H1 (cell line): ENCODE data around the gene PIEZO1. TPM values are rescaled to one million over a fixed set of nuclear protein-coding genes. Genes with fewer than 3 reads are reported as not detected.
A peak's percentile ranks its signal among the peaks of the same experiment; 100 is the strongest.

Source experiments
- CTCF ChIA-PET: fragments of 300-600 bp; sonication (Branson Sonifier 250); formaldehyde crosslinking; loops from one replicate; lab custom pipeline; 2021; ENCODE audit not compliant: partially characterized antibody; lab: Charles Lee
- POLR2A ChIA-PET: fragments of 300-600 bp; sonication (Branson Sonifier 250); formaldehyde crosslinking; loops from one replicate; lab custom pipeline; 2021; ENCODE audit warnings: inconsistent platforms; ENCODE audit not compliant: partially characterized antibody; lab: Charles Lee
- DNase-seq, 2 experiments: peaks; one replicate each; pipeline versions ENCODE4 v3.0.0 to v3.0.0-alpha.2; 2010 to 2022; ENCODE audit warnings: low spot score in 2 of 2, low read depth in 1 of 2, mixed read lengths in 1 of 2
- FAIRE-seq: peaks from 2 replicates; lab custom pipeline; 2011; peaks lifted over from hg19 to GRCh38; lab: Jason Lieb, UNC
- H2AFZ ChIP-seq: 2 replicates; pipeline ENCODE4 v1.8.1; 2012; ENCODE audit warnings: low read length, inconsistent platforms
- H2AK5ac ChIP-seq: 2 replicates; pipeline ENCODE4 v1.6.1; 2013; ENCODE audit warnings: low read depth, low read length
- H2BK120ac ChIP-seq: replicated peaks from 2 replicates; pipeline ENCODE3; 2013; ENCODE audit warnings: low read depth, low read length, inconsistent platforms
- H2BK12ac ChIP-seq: 2 replicates; pipeline ENCODE4 v1.6.1; 2013; ENCODE audit warnings: low read depth, low read length
- H2BK15ac ChIP-seq: 2 replicates; pipeline ENCODE4 v1.6.1; 2013; ENCODE audit warnings: low read length
- H2BK20ac ChIP-seq: 2 replicates; pipeline ENCODE4 v1.6.1; 2013; ENCODE audit warnings: low read length
- H2BK5ac ChIP-seq: 2 replicates; pipeline ENCODE4 v1.6.1; 2013; ENCODE audit warnings: low read depth, low read length
- H3K14ac ChIP-seq: 2 replicates; pipeline ENCODE4 v1.6.1; 2013; ENCODE audit warnings: inconsistent platforms; ENCODE audit not compliant: insufficient read length
- H3K18ac ChIP-seq: 2 replicates; pipeline ENCODE4 v1.6.1; 2013; ENCODE audit warnings: low read length; ENCODE audit errors: extremely low read depth
- H3K23ac ChIP-seq: 2 replicates; pipeline ENCODE4 v1.6.1; 2013; ENCODE audit warnings: inconsistent platforms; ENCODE audit not compliant: insufficient read length
- H3K23me2 ChIP-seq: 2 replicates; pipeline ENCODE4 v1.6.1; 2013; ENCODE audit warnings: low read depth, low read length
- H3K27ac ChIP-seq: 2 replicates; pipeline ENCODE4 v1.6.1; 2011; ENCODE audit warnings: low read depth, low read length, inconsistent platforms
- H3K27me3 ChIP-seq, 4 experiments: replicated peaks in 1 of 4; 1 replicate in 1 of 4; 2 replicates in 3 of 4; pipeline versions ENCODE4 v1.6.1 to v1.8.1; 2011 to 2013; ENCODE audit warnings: low read length in 3 of 4, mild to moderate bottlenecking in 3 of 4, inconsistent platforms in 2 of 4, mixed read lengths in 2 of 4, moderate library complexity in 1 of 4; ENCODE audit not compliant: control insufficient read depth in 3 of 4, insufficient read depth in 3 of 4; ENCODE audit errors: extremely low read depth in 1 of 4
- H3K36me3 ChIP-seq, 4 experiments: 2 replicates each; pipeline versions ENCODE4 v1.6.1 to v1.8.1; 2011 to 2013; ENCODE audit warnings: mild to moderate bottlenecking in 4 of 4, low read length in 3 of 4, moderate library complexity in 2 of 4, control low read depth in 1 of 4, inconsistent platforms in 1 of 4; ENCODE audit not compliant: insufficient read depth in 4 of 4, control insufficient read depth in 2 of 4
- H3K4ac ChIP-seq: replicated peaks from 2 replicates; pipeline ENCODE3; 2013; ENCODE audit warnings: low read length, low read depth, mixed read lengths, inconsistent platforms; ENCODE audit not compliant: insufficient read length
- H3K4me1 ChIP-seq, 4 experiments: replicated peaks in 1 of 4; 1 replicate in 1 of 4; 2 replicates in 3 of 4; pipeline versions ENCODE4 v1.6.1 to v1.8.1; 2011 to 2013; ENCODE audit warnings: low read length in 3 of 4, inconsistent platforms in 2 of 4, mixed read lengths in 1 of 4; ENCODE audit not compliant: insufficient read depth in 4 of 4, control insufficient read depth in 3 of 4
- H3K4me2 ChIP-seq, 2 experiments: 2 replicates each; pipeline versions ENCODE4 v1.6.1 to v1.8.1; 2011 to 2013; ENCODE audit warnings: low read depth in 2 of 2, low read length in 2 of 2, control low read depth in 1 of 2, inconsistent platforms in 1 of 2, mild to moderate bottlenecking in 1 of 2; ENCODE audit not compliant: insufficient read depth in 1 of 2
- H3K4me3 ChIP-seq, 4 experiments: fragments of 200-600, 300-600 bp in 1 of 4; sonication (generic), shearing (Covaris generic), sonication (Bioruptor Twin) in 1 of 4; 2 replicates each; pipeline versions ENCODE4 v1.5.1 to v1.8.1; 2011 to 2016; ENCODE audit warnings: low read length in 4 of 4, low read depth in 3 of 4, control low read depth in 2 of 4, inconsistent platforms in 2 of 4, mild to moderate bottlenecking in 2 of 4, mixed read lengths in 1 of 4, moderate library complexity in 1 of 4; ENCODE audit not compliant: insufficient read depth in 2 of 4; ENCODE audit errors: extremely low read depth in 1 of 4
- H3K56ac ChIP-seq: replicated peaks from 2 replicates; pipeline ENCODE3; 2013; ENCODE audit warnings: low read depth, mild to moderate bottlenecking, mixed read lengths, low read length, inconsistent platforms; ENCODE audit not compliant: insufficient read length
- H3K79me1 ChIP-seq: 2 replicates; pipeline ENCODE4 v1.6.1; 2013; ENCODE audit warnings: low read depth, low read length, control low read depth
- H3K79me2 ChIP-seq, 2 experiments: 2 replicates each; pipeline versions ENCODE4 v1.6.1 to v1.8.1; 2012 to 2013; ENCODE audit warnings: low read length in 2 of 2, mild to moderate bottlenecking in 2 of 2, inconsistent platforms in 1 of 2; ENCODE audit not compliant: insufficient read depth in 2 of 2, control insufficient read depth in 1 of 2
- H3K9ac ChIP-seq, 4 experiments: replicated peaks in 1 of 4; 1 replicate in 1 of 4; 2 replicates in 3 of 4; pipeline versions ENCODE4 v1.6.1 to v1.8.1; 2011 to 2013; ENCODE audit warnings: low read depth in 3 of 4, low read length in 3 of 4, control low read depth in 2 of 4, mild to moderate bottlenecking in 2 of 4, moderate library complexity in 2 of 4, inconsistent platforms in 1 of 4; ENCODE audit errors: extremely low read depth in 1 of 4
- H3K9me3 ChIP-seq, 2 experiments: 2 replicates each; pipeline versions ENCODE4 v1.6.1 to v1.8.1; 2012 to 2013; ENCODE audit warnings: mild to moderate bottlenecking in 2 of 2, moderate library complexity in 2 of 2, control low read depth in 1 of 2, inconsistent platforms in 1 of 2, low read depth in 1 of 2, low read length in 1 of 2, mixed read lengths in 1 of 2; ENCODE audit not compliant: insufficient read depth in 2 of 2
- H4K20me1 ChIP-seq, 2 experiments: replicated peaks in 1 of 2; 2 replicates each; pipeline versions ENCODE3 to v1.8.1; 2011 to 2013; ENCODE audit warnings: inconsistent platforms in 2 of 2, low read length in 2 of 2, mild to moderate bottlenecking in 1 of 2; ENCODE audit not compliant: insufficient read depth in 2 of 2, control insufficient read depth in 1 of 2
- H4K5ac ChIP-seq: 2 replicates; pipeline ENCODE4 v1.6.1; 2013; ENCODE audit warnings: low read length, low read depth, mixed read lengths, inconsistent platforms; ENCODE audit not compliant: insufficient read length
- H4K8ac ChIP-seq: 2 replicates; pipeline ENCODE4 v1.8.0; 2013; ENCODE audit warnings: mild to moderate bottlenecking, moderate library complexity, low read length, inconsistent platforms; ENCODE audit not compliant: insufficient read depth; ENCODE audit errors: extremely low read depth
- H4K91ac ChIP-seq: replicated peaks from 2 replicates; pipeline ENCODE3; 2013; ENCODE audit warnings: low read length, mixed read lengths, inconsistent platforms; ENCODE audit not compliant: insufficient read length
- HDAC6 ChIP-seq: IDR thresholded peaks from one replicate; pipeline ENCODE4 v1.7.1; 2012; ENCODE audit warnings: low read depth, mild to moderate bottlenecking, inconsistent platforms, low read length, moderate library complexity
- KDM5A ChIP-seq: fragments of 200-600 bp; IDR thresholded peaks from 2 replicates; pipeline ENCODE4 v1.7.1; 2012; ENCODE audit warnings: mild to moderate bottlenecking, low read length, inconsistent platforms, mixed read lengths
- NANOG ChIP-seq: IDR thresholded peaks from 2 replicates; pipeline ENCODE4 v1.6.1; 2011; ENCODE audit warnings: low read length, low read depth, mild to moderate bottlenecking, inconsistent platforms; ENCODE audit not compliant: insufficient read depth, poor library complexity, severe bottlenecking
- POLR2AphosphoS5 ChIP-seq: IDR thresholded peaks from 2 replicates; pipeline ENCODE4 v1.6.1; 2011; ENCODE audit warnings: low read depth, low read length
- RXRA ChIP-seq: IDR thresholded peaks from 2 replicates; pipeline ENCODE4 v1.6.1; 2011; ENCODE audit warnings: low read depth, mild to moderate bottlenecking, low read length, moderate library complexity; ENCODE audit not compliant: insufficient read depth
- TAF7 ChIP-seq: optimal IDR thresholded peaks from 2 replicates; pipeline ENCODE3; 2011; ENCODE audit warnings: low read depth, mild to moderate bottlenecking, inconsistent platforms, low read length, moderate library complexity, borderline replicate concordance
- WGBS, 2 experiments: shearing (Covaris generic) in 1 of 2; methylation state at CpG; one replicate each; pipeline versions ENCODE4 v1.1.6 to v1.1.7; 2013 to 2015; ENCODE audit warnings: low lambda C conversion rate in 2 of 2, mixed read lengths in 2 of 2, inconsistent platforms in 1 of 2, low coverage in 1 of 2, missing lambda C conversion rate in 1 of 2; ENCODE audit not compliant: insufficient replicate concordance in 2 of 2, insufficient coverage in 1 of 2, insufficient read length in 1 of 2; ENCODE audit errors: extremely low coverage in 1 of 2, missing lambda C conversion rate in 1 of 2; 5-methylcytosine and 5-hydroxymethylcytosine counted together
- polyA plus RNA-seq, 7 experiments: library from polyadenylated mRNA; depleted of rRNA in 3 of 7; stranded (reverse) in 5 of 7; unstranded in 2 of 7; fragments of >200 nt in 5 of 7; fragments of 200-250 nt in 2 of 7; gene quantifications; 1 replicate in 5 of 7; 2 replicates in 1 of 7; 4 replicates in 1 of 7; pipeline versions ENCODE4 v1.2.1 to v1.2.3, GENCODE V29; 2011 to 2013; ENCODE audit warnings: missing spikeins in 2 of 7, mixed read lengths in 2 of 7
- total RNA-seq: library from RNA; stranded (reverse); fragmentation: NEBNext Ultra II Directional; extraction: Animal tissue kit (Norgen Biotek cat#: 25700); gene quantifications from 2 replicates; pipeline ENCODE4 v1.2.1, GENCODE V29; 2021
- TF ChIP-seq, protein P1 (sequence below): IDR thresholded peaks from 2 replicates; pipeline ENCODE4 v1.6.1; 2011; ENCODE audit warnings: low read depth, mild to moderate bottlenecking, low read length; ENCODE audit not compliant: insufficient read depth
- TF ChIP-seq, protein P2 (sequence below): IDR thresholded peaks from 2 replicates; pipeline ENCODE4 v1.6.1; 2011; ENCODE audit warnings: low read length, improper control_type of control experiment

Gene PIEZO1
- total and polyA plus RNA-seq, 2 of the 8 experiments (the other 6 are each of a cell fraction or from before 2014, with no cell fraction given) = 42.3 to 67.5 TPM

DNA sequence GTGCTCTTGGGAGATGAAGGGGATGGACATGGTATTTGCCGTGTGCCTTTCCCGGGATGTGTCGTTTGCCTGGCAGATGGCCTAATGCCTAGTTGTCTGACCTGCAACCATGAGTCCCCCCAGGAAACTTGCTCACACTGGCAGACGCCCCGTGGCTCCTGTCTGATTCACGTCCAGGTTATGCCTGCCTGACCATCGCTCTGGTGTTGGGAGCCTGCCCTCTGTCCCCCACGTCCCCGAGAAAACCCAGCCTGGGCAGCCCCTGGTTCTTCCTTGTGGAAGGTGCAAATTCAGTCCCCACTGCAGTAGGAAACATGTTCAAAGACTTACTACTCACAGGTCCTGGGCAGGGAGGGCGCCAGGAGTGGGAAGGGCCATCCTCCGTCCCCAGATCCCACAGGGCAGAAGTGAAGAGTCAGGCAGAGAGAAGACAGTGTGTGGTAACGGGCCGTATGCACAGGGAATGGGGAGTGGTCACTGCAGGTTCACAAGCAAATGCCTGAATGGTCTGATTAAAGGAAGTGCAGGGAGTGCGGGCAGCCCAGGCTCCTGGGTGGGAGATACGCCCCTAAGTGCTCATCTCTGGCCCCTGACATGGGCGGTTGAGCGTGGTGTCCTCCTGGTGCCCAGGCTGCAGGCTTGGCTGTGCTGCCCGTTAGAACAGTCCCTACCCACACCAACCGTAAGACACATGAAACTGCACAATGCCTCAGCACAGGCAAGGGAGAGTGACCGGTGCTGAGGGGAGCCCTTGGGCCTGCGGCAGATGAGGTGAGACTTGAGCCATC is 94.5 kb downstream of the PIEZO1 start:
- no peak overlapping the region for H3K56ac ChIP-seq
- FAIRE-seq = no peak
- no peak for DNase-seq
- no peak overlapping the region for H4K8ac ChIP-seq
- H3K23ac ChIP-seq = no peak overlapping the region
- no peak overlapping the region for H4K5ac ChIP-seq
- H3K27me3 ChIP-seq = peaks cover 0 to 11% (median 9%) of the 10 kb centered on the region in 4 experiments; a peak in 3 of 7 replicates
- no peak overlapping the region for H2AFZ ChIP-seq
- H2AK5ac ChIP-seq = no peak overlapping the region
- no peaks in the 10 kb centered on the region for H3K36me3 ChIP-seq
- peaks cover 0 to 1% of the 10 kb centered on the region in 2 experiments for H4K20me1 ChIP-seq
- WGBS, 2 experiments = 82% methylated on average over 21 of the region's 21 CpGs; no CpG with 5 or more reads in 1 of the 2 experiments
- no peak overlapping the region for H2BK5ac ChIP-seq
- H3K4me1 ChIP-seq = peaks cover 0 to 5% (median 4%) of the 10 kb centered on the region in 4 experiments; a peak in 6 of 7 replicates
- ChIA-PET POLR2A (interaction anchor here (0.6 kb wide), 1 partner anchor 1013 kb away, joined by 3 read pairs; no protein-coding TSS in a partner anchor), CTCF (interaction anchor here (0.8 to 2.3 kb wide), 4 partner anchors 8 to 94 kb away, joined by 3 to 9 read pairs (median 4); no protein-coding TSS in a partner anchor)
- H3K79me1 ChIP-seq = no peaks in the 10 kb centered on the region
- no peak overlapping the region for H2BK20ac ChIP-seq
- no peak overlapping the region for H3K4me2 ChIP-seq
- H3K4me3 ChIP-seq = no peak overlapping the region
- no peaks in the 10 kb centered on the region for H3K9me3 ChIP-seq
- no peak overlapping the region for H3K18ac ChIP-seq
- no peak overlapping the region for H2BK120ac ChIP-seq
- H3K79me2 ChIP-seq = no peaks in the 10 kb centered on the region
- peak overlapping the region; percentile 1; the same call in 1 of the 2 replicates for H2BK15ac ChIP-seq
- no peak overlapping the region for H4K91ac ChIP-seq
- H2BK12ac ChIP-seq = peak overlapping the region; percentile 55; the same call in 1 of the 2 replicates
- H3K4ac ChIP-seq = peak overlapping the region; percentile 83
- peaks cover 8% of the 10 kb centered on the region; the same call in 1 of the 2 replicates for H3K23me2 ChIP-seq
- H3K14ac ChIP-seq = no peak overlapping the region
- H3K27ac ChIP-seq = no peak overlapping the region
- H3K9ac ChIP-seq = no peak overlapping the region; a peak in 2 of 7 replicates
- TF ChIP-seq POLR2AphosphoS5 (no peak), HDAC6 (no peak), TAF7 (no peak), KDM5A (no peak), NANOG (no peak), RXRA (no peak)
- TF ChIP-seq, protein P1, sequence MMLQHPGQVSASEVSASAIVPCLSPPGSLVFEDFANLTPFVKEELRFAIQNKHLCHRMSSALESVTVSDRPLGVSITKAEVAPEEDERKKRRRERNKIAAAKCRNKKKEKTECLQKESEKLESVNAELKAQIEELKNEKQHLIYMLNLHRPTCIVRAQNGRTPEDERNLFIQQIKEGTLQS = no peak
- TF ChIP-seq, protein P2, sequence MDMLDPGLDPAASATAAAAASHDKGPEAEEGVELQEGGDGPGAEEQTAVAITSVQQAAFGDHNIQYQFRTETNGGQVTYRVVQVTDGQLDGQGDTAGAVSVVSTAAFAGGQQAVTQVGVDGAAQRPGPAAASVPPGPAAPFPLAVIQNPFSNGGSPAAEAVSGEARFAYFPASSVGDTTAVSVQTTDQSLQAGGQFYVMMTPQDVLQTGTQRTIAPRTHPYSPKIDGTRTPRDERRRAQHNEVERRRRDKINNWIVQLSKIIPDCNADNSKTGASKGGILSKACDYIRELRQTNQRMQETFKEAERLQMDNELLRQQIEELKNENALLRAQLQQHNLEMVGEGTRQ = no peak
